ENCODE data around the gene GLTPD2.

Gene GLTPD2

GRCh38 chr17:4818276-4818675 lies 29.5 kb downstream of the GLTPD2 start:
- TF ChIP-seq NFIC (IDR thresholded peaks at IDR 0.05) (no peak), MAX (IDR thresholded peaks at IDR 0.05) (no peak), RAD21 (IDR thresholded peaks at IDR 0.05; ENCODE audit: low read depth) (no peak), EGR1 (IDR thresholded peaks at IDR 0.05) (no peak), CREB1 (IDR thresholded peaks at IDR 0.05; ENCODE audit: low read depth) (no peak), ZBTB7A (IDR thresholded peaks at IDR 0.05; ENCODE audit: low read depth) (no peak), TCF12 (IDR thresholded peaks at IDR 0.05; ENCODE audit: low read depth) (no peak), YY1 (IDR thresholded peaks at IDR 0.05; ENCODE audit: low read depth) (no peak), FOXM1 (IDR thresholded peaks at IDR 0.05; ENCODE audit: borderline replicate concordance, low read depth) (no peak)
- TF ChIP-seq, protein P1, sequence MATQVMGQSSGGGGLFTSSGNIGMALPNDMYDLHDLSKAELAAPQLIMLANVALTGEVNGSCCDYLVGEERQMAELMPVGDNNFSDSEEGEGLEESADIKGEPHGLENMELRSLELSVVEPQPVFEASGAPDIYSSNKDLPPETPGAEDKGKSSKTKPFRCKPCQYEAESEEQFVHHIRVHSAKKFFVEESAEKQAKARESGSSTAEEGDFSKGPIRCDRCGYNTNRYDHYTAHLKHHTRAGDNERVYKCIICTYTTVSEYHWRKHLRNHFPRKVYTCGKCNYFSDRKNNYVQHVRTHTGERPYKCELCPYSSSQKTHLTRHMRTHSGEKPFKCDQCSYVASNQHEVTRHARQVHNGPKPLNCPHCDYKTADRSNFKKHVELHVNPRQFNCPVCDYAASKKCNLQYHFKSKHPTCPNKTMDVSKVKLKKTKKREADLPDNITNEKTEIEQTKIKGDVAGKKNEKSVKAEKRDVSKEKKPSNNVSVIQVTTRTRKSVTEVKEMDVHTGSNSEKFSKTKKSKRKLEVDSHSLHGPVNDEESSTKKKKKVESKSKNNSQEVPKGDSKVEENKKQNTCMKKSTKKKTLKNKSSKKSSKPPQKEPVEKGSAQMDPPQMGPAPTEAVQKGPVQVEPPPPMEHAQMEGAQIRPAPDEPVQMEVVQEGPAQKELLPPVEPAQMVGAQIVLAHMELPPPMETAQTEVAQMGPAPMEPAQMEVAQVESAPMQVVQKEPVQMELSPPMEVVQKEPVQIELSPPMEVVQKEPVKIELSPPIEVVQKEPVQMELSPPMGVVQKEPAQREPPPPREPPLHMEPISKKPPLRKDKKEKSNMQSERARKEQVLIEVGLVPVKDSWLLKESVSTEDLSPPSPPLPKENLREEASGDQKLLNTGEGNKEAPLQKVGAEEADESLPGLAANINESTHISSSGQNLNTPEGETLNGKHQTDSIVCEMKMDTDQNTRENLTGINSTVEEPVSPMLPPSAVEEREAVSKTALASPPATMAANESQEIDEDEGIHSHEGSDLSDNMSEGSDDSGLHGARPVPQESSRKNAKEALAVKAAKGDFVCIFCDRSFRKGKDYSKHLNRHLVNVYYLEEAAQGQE (IDR thresholded peaks at IDR 0.05; ENCODE audit: low read depth) = no peak

GRCh38 chr17:4822835-4823234 lies 34.1 kb downstream of the GLTPD2 start:
- no peak for TF ChIP-seq YY1 (IDR thresholded peaks at IDR 0.05; ENCODE audit: low read depth)
- no peak for TF ChIP-seq USF1 (IDR thresholded peaks at IDR 0.05)
- TF ChIP-seq MAX (IDR thresholded peaks at IDR 0.05) = no peak
- no peak for TF ChIP-seq EGR1 (IDR thresholded peaks at IDR 0.05)
- no peak for TF ChIP-seq NFIC (IDR thresholded peaks at IDR 0.05)
- no peak for TF ChIP-seq TAF1 (IDR thresholded peaks at IDR 0.05; ENCODE audit: low read depth)
- TF ChIP-seq CEBPB (IDR thresholded peaks at IDR 0.05) = no peak
- TF ChIP-seq CREB1 (IDR thresholded peaks at IDR 0.05; ENCODE audit: low read depth) = no peak
- TF ChIP-seq TEAD4 (IDR thresholded peaks at IDR 0.05) = no peak
- TF ChIP-seq EP300 (IDR thresholded peaks at IDR 0.05; ENCODE audit: borderline replicate concordance) = no peak
- TF ChIP-seq, protein P1 (IDR thresholded peaks at IDR 0.05; ENCODE audit: low read depth) = no peak
- TF ChIP-seq TCF12 (IDR thresholded peaks at IDR 0.05; ENCODE audit: low read depth) = no peak

DNA sequence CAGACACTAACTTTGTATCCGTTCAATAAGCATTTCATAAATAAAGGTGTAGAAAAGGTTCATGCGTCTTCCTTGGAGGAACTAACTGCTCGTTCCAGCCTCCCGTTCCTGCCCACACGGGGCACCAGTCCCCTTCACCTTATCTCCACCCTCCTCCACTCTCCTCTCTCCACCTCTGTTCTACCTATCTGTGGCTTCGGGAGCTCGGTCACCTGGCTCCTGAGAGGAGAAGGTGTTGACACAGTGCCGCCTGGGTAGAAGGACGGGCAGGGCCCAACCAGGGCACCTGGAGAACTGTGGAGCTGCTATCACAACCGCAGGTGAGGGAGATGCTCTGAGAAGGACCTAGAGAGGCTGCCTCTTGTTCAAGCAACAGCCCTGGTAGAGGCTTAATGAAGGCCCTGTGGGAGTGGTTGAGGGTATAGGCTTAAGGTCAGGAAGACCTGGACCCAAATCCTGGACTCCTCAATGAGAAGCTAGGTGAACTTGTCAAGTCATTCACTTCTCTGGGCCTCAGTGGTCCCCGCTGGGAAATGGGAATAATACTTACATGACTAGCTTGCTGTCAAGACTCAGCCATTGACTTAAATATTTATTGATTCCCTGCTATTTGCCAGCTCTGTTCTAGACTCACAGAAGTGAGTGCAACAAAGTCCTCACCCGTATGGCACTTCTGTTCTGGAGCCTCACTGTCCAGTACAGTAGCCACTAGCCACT lies 34.8 kb downstream of the GLTPD2 start:
- no peak for TF ChIP-seq MAX (IDR thresholded peaks at IDR 0.05)
- TF ChIP-seq RAD21 (IDR thresholded peaks at IDR 0.05; ENCODE audit: low read depth) = no peak
- no peak for TF ChIP-seq YY1 (IDR thresholded peaks at IDR 0.05; ENCODE audit: low read depth)
- TF ChIP-seq EP300 (IDR thresholded peaks at IDR 0.05; ENCODE audit: borderline replicate concordance) = no peak
- no peak for TF ChIP-seq EGR1 (IDR thresholded peaks at IDR 0.05)
- TF ChIP-seq TAF1 (IDR thresholded peaks at IDR 0.05; ENCODE audit: low read depth) = no peak
- no peak for TF ChIP-seq CEBPB (IDR thresholded peaks at IDR 0.05)
- no peak for TF ChIP-seq USF1 (IDR thresholded peaks at IDR 0.05)
- no peak for TF ChIP-seq FOXM1 (IDR thresholded peaks at IDR 0.05; ENCODE audit: borderline replicate concordance, low read depth)
- TF ChIP-seq TEAD4 (IDR thresholded peaks at IDR 0.05) = no peak
- TF ChIP-seq CREB1 (IDR thresholded peaks at IDR 0.05; ENCODE audit: low read depth) = no peak
- TF ChIP-seq, protein P1 (IDR thresholded peaks at IDR 0.05; ENCODE audit: low read depth) = no peak

- TF ChIP-seq, protein P1 (IDR thresholded peaks at IDR 0.05; ENCODE audit: low read depth) = no peak
- TF ChIP-seq EP300 (IDR thresholded peaks at IDR 0.05; ENCODE audit: borderline replicate concordance) = no peak
- TF ChIP-seq YY1 (IDR thresholded peaks at IDR 0.05; ENCODE audit: low read depth) = no peak
- no peak for TF ChIP-seq USF1 (IDR thresholded peaks at IDR 0.05)
- no peak for TF ChIP-seq CEBPB (IDR thresholded peaks at IDR 0.05)
- TF ChIP-seq TAF1 (IDR thresholded peaks at IDR 0.05; ENCODE audit: low read depth) = no peak
- TF ChIP-seq ZBTB7A (IDR thresholded peaks at IDR 0.05; ENCODE audit: low read depth) = no peak
- TF ChIP-seq MAX (IDR thresholded peaks at IDR 0.05) = no peak
- no peak for TF ChIP-seq TEAD4 (IDR thresholded peaks at IDR 0.05)
- no peak for TF ChIP-seq CREB1 (IDR thresholded peaks at IDR 0.05; ENCODE audit: low read depth)
- TF ChIP-seq FOXM1 (IDR thresholded peaks at IDR 0.05; ENCODE audit: borderline replicate concordance, low read depth) = no peak
- no peak for TF ChIP-seq EGR1 (IDR thresholded peaks at IDR 0.05)
- no peak for TF ChIP-seq TCF12 (IDR thresholded peaks at IDR 0.05; ENCODE audit: low read depth)
- TF ChIP-seq NFIC (IDR thresholded peaks at IDR 0.05) = no peak
Observed at GRCh38 chr17:4827399-4827798, 38.6 kb downstream of the GLTPD2 start.
